ENCODE measurements around the gene NFYA. TPM values are rescaled to one million over a fixed set of nuclear protein-coding genes. Genes with fewer than 3 reads are reported as not detected.

NFYA gene
- total RNA-seq, 6 experiments from 2014 or later, result 6.4 to 11.7 (median 7.7) TPM

DNA sequence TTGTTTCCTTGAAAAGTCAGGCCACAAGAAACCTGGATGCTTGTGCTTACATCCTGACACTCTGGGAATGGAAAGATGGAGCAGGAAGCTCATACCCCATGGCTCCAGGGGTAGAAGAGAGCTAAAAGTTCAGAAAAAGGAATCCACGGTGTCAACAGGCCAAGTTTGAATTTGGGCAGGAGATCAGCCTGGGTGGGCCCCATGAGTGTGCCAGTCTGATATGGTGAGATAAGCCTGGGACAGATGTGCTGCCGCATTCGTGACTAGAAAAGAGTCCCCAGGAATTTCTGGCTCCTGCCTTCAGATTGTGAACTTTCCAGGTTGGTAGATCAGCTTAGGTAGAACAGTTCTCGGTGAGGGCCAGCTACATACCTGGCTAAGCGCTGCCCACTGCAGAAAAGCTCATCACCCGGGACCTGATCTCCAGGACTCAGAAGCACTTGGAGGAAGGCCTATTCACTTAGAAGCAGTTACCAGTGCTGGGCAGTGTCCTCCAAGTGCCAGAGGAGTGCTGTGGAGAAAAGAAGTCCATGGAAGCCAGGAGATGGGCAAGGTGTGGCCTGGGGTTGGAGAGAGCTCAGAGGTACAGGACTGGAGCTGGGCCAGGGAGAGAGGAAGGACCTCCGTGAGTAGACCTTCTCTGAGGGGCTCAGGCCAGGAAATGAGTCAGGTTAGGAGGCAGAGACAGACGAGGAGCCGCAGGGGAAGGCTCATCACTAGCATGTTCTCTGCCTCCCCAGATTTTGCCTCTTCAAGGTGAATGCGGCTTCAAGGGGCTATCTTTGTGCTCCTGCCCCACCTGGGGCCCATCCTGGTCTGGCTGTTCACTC is 30.3 kb upstream of the NFYA start, which contains the start of gene TSPO2:
Gene TSPO2, plus strand, starts transcription at position 242 of the 830 bp plus-strand sequence. Its CDS starts 519 bp downstream, at position 761.
- Histone ChIP-seq H3K27ac (peak within 1 kb of the TSS in 2 of 3 donors; percentile 69 to 82), H3K4me3 (no peak within 1 kb of the TSS), H3K9me3 (no peaks in the 10 kb centered on the region), H3K36me3 (no peaks in the 10 kb centered on the region), H3K4me1 (peaks cover 0 to 64% (median 15%) of the 10 kb centered on the region in 4 donors), H3K27me3 (no peaks in the 10 kb centered on the region)
- 96% methylated on average over 3 of the region's 10 CpGs for WGBS (ENCODE audit: insufficient coverage, low coverage, low lambda C conversion rate, missing lambda C conversion rate)
- no peak for ATAC-seq
- TF ChIP-seq, protein P1, sequence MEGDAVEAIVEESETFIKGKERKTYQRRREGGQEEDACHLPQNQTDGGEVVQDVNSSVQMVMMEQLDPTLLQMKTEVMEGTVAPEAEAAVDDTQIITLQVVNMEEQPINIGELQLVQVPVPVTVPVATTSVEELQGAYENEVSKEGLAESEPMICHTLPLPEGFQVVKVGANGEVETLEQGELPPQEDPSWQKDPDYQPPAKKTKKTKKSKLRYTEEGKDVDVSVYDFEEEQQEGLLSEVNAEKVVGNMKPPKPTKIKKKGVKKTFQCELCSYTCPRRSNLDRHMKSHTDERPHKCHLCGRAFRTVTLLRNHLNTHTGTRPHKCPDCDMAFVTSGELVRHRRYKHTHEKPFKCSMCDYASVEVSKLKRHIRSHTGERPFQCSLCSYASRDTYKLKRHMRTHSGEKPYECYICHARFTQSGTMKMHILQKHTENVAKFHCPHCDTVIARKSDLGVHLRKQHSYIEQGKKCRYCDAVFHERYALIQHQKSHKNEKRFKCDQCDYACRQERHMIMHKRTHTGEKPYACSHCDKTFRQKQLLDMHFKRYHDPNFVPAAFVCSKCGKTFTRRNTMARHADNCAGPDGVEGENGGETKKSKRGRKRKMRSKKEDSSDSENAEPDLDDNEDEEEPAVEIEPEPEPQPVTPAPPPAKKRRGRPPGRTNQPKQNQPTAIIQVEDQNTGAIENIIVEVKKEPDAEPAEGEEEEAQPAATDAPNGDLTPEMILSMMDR (IDR thresholded peaks at IDR 0.05), result no peak
- no peak for TF ChIP-seq POLR2A (IDR thresholded peaks at IDR 0.05)
- intact Hi-C loops (cut with DNase I), result no loop called here
- no peak for DNase-seq

DNA sequence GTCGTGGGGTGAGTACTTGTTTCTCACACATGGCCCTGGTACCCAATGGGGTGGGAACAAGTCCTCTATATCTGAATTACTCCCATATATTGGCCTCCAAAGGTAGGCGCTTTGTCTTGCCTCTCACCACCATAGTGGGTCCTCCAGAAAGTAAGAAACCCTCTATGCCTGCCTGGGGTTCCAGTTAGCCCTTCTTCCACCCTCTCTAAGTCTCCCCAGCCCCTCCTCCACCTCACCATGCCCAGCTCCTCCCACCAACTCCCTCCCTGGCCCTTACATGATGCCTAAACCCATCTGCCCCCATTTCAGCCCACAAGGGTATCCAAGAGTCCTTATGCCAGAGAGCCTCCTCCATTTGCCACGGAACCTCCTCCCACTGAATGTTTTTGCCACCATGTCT is 29.6 kb upstream of the NFYA start:
- Histone ChIP-seq H3K9me3 (no peaks in the 10 kb centered on the region), H3K4me1 (peaks cover 0 to 57% (median 15%) of the 10 kb centered on the region in 4 donors), H3K36me3 (no peaks in the 10 kb centered on the region), H3K27ac (no peak overlapping the region), H3K4me3 (no peak overlapping the region), H3K27me3 (no peaks in the 10 kb centered on the region)
- intact Hi-C loops (cut with DNase I), result no loop called here
- no peak for TF ChIP-seq POLR2A (IDR thresholded peaks at IDR 0.05)
- TF ChIP-seq, protein P1 (IDR thresholded peaks at IDR 0.05), result no peak
- DNase-seq (no peak), ATAC-seq (no peak)
- 92% methylated on average over 3 of the region's 3 CpGs for WGBS (ENCODE audit: insufficient coverage, low coverage, low lambda C conversion rate, missing lambda C conversion rate)

DNA sequence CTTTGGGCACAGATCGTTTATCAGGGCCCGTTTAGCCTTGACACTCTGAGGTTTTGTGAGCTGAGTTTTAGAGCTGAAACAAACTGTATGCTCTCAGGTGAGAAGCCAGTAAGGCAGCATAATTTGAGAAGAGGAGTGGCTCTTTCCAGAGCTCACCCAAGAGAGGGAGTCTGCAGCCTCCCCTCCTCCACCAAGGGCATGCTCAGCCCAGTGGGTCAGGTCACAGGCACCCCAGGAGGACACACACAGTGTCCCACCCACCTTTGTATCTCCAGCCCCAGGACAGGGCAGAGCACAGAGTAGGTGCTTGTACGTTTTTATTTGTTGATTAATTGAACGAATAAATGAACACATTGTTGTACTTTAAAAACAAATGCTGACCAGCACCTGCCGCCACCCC is 27.1 kb upstream of the NFYA start:
- Histone ChIP-seq H3K9me3 (no peaks in the 10 kb centered on the region), H3K27ac (peak overlapping the region; percentile 33 to 73 (median 73)), H3K36me3 (no peaks in the 10 kb centered on the region), H3K27me3 (no peaks in the 10 kb centered on the region), H3K4me3 (no peak overlapping the region), H3K4me1 (peaks cover 0 to 34% (median 11%) of the 10 kb centered on the region in 4 donors)
- intact Hi-C loops (cut with DNase I), result no loop called here
- TF ChIP-seq, protein P1 (IDR thresholded peaks at IDR 0.05), result no peak
- TF ChIP-seq POLR2A (IDR thresholded peaks at IDR 0.05), result no peak
- peak; percentile 17 to 55 (median 52) for ATAC-seq
- no peak for DNase-seq
- WGBS (ENCODE audit: insufficient coverage, low coverage, low lambda C conversion rate, missing lambda C conversion rate), result 28% methylated on average over 5 of the region's 5 CpGs

DNA sequence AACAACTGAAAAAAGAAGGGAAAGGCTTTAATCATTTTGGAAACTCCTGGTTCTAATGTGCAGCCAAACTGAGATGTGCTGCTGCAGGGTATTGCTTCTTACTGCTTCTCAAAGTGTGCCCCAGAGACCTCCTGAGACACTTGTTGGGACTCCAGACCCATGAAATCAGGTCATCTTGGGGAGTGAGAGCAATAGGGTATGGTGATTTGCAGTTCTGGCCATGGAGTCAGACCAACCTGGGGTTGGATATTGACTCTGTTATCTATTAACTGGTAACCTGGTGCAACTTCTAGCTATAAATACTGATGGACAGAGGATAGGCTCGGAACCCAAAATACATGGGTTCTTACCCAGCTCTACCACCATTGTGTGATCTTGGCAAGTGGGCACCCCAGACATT is 26.7 kb upstream of the NFYA start:
- DNase-seq (peak in 1 of 3 donors; percentile 67), ATAC-seq (peak; percentile 86 to 90 (median 87))
- H3K27ac ChIP-seq, result peak overlapping the region; percentile 33 to 73 (median 73)
- no peaks in the 10 kb centered on the region for H3K36me3 ChIP-seq
- TF ChIP-seq, protein P1 (IDR thresholded peaks at IDR 0.05), result no peak
- TF ChIP-seq POLR2A (IDR thresholded peaks at IDR 0.05), result no peak
- no CpG with 5 or more reads among the region's 1 CpG for WGBS (ENCODE audit: insufficient coverage, low coverage, low lambda C conversion rate, missing lambda C conversion rate)
- H3K4me3 ChIP-seq, result no peak overlapping the region
- H3K4me1 ChIP-seq, result peaks cover 0 to 29% (median 9%) of the 10 kb centered on the region in 4 donors
- no peaks in the 10 kb centered on the region for H3K9me3 ChIP-seq
- no peaks in the 10 kb centered on the region for H3K27me3 ChIP-seq
- intact Hi-C loops (cut with DNase I), result no loop called here

Data from right lobe of liver (tissue), 6 donors.